Measurements from ENCODE around the gene APOL1. TPM values are rescaled to one million over a fixed set of nuclear protein-coding genes. Genes with fewer than 3 reads are reported as not detected.

The APOL1 gene
- total RNA-seq, 1 donor from 2014 or later: 1.7 TPM

DNA sequence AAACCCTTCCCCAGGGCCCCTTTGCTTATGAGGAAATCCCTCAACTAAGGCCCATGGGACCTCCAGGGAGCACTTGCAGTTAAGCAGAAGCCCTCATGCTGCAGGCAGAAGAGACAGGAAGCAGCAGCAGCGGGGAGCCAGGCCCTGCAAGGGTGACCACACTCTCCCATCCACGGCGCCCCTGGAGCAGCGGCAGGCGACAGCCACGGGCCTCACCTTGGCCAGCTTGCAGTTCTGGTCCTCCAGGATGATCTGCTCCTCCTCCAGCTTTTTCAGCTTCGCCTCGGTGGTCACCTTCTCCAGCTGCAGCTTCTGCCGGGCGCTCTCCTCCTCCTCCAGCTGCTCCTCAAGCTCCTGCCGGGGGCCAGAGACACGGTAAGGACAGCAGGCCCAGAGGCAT is 47.0 kb downstream of the APOL1 start:
- Mint-ChIP-seq H3K27me3 (ENCODE audit: low read depth) (no peaks in the 10 kb centered on the region), H3K36me3 (peaks cover 32% of the 10 kb centered on the region), H3K27ac (no peak overlapping the region), H3K4me1 (no peaks in the 10 kb centered on the region), H3K4me3 (no peak overlapping the region), H3K9me3 (no peaks in the 10 kb centered on the region)
- TF ChIP-seq, protein P1, sequence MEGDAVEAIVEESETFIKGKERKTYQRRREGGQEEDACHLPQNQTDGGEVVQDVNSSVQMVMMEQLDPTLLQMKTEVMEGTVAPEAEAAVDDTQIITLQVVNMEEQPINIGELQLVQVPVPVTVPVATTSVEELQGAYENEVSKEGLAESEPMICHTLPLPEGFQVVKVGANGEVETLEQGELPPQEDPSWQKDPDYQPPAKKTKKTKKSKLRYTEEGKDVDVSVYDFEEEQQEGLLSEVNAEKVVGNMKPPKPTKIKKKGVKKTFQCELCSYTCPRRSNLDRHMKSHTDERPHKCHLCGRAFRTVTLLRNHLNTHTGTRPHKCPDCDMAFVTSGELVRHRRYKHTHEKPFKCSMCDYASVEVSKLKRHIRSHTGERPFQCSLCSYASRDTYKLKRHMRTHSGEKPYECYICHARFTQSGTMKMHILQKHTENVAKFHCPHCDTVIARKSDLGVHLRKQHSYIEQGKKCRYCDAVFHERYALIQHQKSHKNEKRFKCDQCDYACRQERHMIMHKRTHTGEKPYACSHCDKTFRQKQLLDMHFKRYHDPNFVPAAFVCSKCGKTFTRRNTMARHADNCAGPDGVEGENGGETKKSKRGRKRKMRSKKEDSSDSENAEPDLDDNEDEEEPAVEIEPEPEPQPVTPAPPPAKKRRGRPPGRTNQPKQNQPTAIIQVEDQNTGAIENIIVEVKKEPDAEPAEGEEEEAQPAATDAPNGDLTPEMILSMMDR (IDR thresholded peaks at IDR 0.05; ENCODE audit: unreplicated experiment): no peak
- DNase-seq (ENCODE audit: low spot score in 2 of 2, unreplicated experiment in 2 of 2): no peak

DNA sequence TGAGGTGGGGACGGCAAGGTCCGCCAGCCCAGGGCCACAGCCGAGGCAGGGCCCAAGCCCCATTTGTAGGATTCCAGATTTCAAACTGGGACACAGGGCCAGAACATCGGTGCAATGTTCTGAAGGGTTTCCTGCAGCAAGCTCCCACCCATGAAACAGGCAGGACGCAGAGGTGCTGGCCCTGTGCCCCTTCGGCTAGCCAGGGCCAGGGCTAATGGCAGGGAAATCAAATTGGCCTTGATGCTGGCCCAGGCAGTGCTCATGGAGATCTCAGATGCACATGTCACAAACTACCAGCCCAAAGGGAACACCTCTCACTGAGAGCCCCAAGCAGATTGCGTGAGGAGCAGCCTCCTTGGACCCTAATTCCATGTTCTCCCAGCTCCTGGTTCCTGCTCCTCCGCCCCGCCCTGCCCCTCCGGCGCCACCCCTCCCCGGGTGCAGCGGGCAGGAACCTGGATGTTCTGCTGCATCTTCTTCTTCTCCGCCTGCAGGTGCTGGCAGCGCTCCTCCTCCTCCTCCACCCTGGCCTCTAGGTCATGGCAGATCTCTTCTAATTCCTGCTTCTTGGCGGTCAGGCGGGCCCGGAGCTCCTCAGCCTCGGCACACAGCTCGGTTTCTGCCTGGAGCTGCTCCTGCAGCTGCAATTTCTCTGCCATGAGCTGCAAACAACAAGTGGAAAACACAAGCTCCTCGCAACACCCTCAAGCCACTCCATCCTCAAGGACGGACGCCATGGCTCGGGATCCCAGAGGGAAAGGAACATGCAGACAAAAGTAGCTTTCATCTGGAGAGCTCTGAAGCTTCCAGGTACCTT is 47.7 kb downstream of the APOL1 start:
- Mint-ChIP-seq H3K9me3 (no peaks in the 10 kb centered on the region), H3K4me1 (no peaks in the 10 kb centered on the region), H3K27ac (no peak overlapping the region)

DNA sequence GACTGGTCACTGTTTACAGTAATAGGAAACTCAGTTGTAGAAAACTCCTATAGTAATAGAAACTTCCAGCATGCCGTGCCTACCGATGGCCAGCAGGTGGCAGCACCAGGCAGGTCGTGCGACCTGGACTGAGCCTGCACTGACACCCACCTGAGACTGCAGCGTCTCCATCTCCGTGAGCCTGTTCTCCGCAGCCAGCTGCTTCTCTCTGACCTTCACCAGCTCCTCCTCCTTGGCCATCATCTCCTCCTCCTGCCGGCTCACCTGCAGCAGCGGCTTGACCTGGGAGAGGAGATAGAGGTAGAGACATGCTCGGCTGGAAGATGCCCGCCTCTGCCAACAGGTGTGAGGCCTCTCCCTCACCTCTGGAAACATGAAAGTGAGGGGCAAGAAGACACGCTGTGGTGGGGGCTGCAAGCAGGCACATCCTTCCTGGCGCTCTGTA is 48.5 kb downstream of the APOL1 start:
- no peak overlapping the region for H3K4me3 Mint-ChIP-seq

More for the DNA sequence above, 47.7 kb downstream of the APOL1 start:
- Mint-ChIP-seq H3K36me3 (peaks cover 32% of the 10 kb centered on the region), H3K27me3 (ENCODE audit: low read depth) (no peaks in the 10 kb centered on the region), H3K4me3 (no peak overlapping the region)
- no peak for DNase-seq (ENCODE audit: low spot score in 2 of 2, unreplicated experiment in 2 of 2)
- TF ChIP-seq, protein P1 (IDR thresholded peaks at IDR 0.05; ENCODE audit: unreplicated experiment): no peak

DNA sequence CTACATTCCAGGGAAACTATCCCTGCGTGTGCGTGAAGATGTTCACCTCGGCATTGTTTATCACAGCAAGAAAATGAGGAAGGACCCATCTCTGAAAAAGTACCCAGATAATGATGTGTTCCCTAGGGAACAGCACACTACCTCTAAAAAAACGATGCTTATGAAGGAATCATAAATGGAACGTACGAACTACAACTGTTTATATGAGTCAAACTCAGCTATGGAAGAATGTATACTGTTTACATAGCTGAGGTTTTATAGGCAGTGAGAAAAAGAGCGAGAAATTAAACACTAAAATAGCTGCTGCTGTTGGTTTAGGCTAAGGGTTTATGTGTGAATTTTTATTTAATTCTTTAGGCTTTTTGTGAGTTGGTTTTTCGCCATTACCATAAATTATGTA is 48.9 kb downstream of the APOL1 start:
- Mint-ChIP-seq H3K4me1 (no peaks in the 10 kb centered on the region), H3K27me3 (ENCODE audit: low read depth) (no peaks in the 10 kb centered on the region), H3K27ac (peak overlapping the region; percentile 25), H3K9me3 (no peaks in the 10 kb centered on the region), H3K36me3 (peaks cover 30% of the 10 kb centered on the region), H3K4me3 (no peak overlapping the region)
- TF ChIP-seq, protein P1 (IDR thresholded peaks at IDR 0.05; ENCODE audit: unreplicated experiment): no peak
- no peak for DNase-seq (ENCODE audit: low spot score in 2 of 2, unreplicated experiment in 2 of 2)

More for the DNA sequence above, 48.5 kb downstream of the APOL1 start:
- no peaks in the 10 kb centered on the region for H3K4me1 Mint-ChIP-seq
- peaks cover 31% of the 10 kb centered on the region for H3K36me3 Mint-ChIP-seq
- TF ChIP-seq, protein P1 (IDR thresholded peaks at IDR 0.05; ENCODE audit: unreplicated experiment): peak; percentile 97
- peak overlapping the region; percentile 25 for H3K27ac Mint-ChIP-seq
- DNase-seq (ENCODE audit: low spot score in 2 of 2, unreplicated experiment in 2 of 2): peak; percentile 62 to 84
- no peaks in the 10 kb centered on the region for H3K27me3 Mint-ChIP-seq (ENCODE audit: low read depth)
- no peaks in the 10 kb centered on the region for H3K9me3 Mint-ChIP-seq

DNA sequence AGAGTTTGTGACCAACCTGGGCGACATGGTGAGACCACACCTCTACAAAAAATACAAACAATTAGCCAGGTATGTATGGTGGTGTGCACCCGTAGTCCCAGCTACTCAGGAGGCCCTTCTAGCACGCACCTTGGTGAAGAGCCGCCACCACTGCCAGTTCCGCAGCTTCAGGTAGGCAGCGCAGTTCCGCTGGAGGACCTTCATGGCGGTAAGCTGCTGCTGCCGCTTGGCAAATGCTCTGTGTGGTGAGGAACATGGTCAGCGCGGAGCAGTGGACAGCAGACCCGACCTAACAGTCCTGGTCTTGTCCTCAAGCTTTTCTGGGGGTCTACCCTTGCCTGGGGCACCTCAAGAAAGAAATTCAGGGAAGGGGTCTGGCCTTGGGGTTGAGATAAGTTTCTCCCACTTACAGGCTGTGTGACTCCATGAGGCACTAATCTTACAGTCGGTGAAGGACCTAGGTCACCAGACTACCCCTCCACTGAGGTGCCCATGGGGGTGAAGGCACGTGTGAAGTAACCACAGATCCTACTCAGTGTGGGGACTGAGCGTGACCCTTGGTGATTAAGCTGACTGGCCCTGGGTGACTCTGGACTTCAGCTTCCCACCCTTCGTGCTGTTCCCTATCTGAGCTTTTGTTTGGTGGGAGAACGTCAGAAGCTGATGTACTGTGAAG is 49.6 kb downstream of the APOL1 start:
- peaks cover 23% of the 10 kb centered on the region for H3K36me3 Mint-ChIP-seq
- no peaks in the 10 kb centered on the region for H3K4me1 Mint-ChIP-seq

More for the DNA sequence above, 49.6 kb downstream of the APOL1 start:
- Mint-ChIP-seq H3K27me3 (ENCODE audit: low read depth) (no peaks in the 10 kb centered on the region), H3K27ac (no peak overlapping the region), H3K4me3 (no peak overlapping the region), H3K9me3 (no peaks in the 10 kb centered on the region)
- TF ChIP-seq, protein P1 (IDR thresholded peaks at IDR 0.05; ENCODE audit: unreplicated experiment): no peak
- DNase-seq (ENCODE audit: low spot score in 2 of 2, unreplicated experiment in 2 of 2): no peak
